Keratinocyte (primary cell): ENCODE data around the gene PIP4K2B. TPM values are rescaled to one million over a fixed set of nuclear protein-coding genes. Genes with fewer than 3 reads are reported as not detected.

Experiments
- DNase-seq: peaks from one replicate; pipeline ENCODE4 v3.0.0-alpha.2; 2011; ENCODE audit warnings: low read depth, missing footprints, low spot score
- FAIRE-seq: peaks from 2 replicates; lab custom pipeline; 2011; peaks lifted over from hg19 to GRCh38; lab: Jason Lieb, UNC
- H2AFZ ChIP-seq: 2 replicates; pipeline ENCODE4 v1.6.0; 2012; ENCODE audit warnings: low read length, control low read depth, inconsistent platforms; ENCODE audit not compliant: control insufficient read depth
- H3K27ac ChIP-seq: 2 replicates; pipeline ENCODE4 v1.5.1; 2011; ENCODE audit warnings: low read length; ENCODE audit not compliant: control insufficient read depth, insufficient read depth
- H3K27me3 ChIP-seq: 3 replicates; pipeline ENCODE4 v1.6.0; 2011; ENCODE audit warnings: low read length; ENCODE audit not compliant: control insufficient read depth, insufficient read depth; ENCODE audit errors: extremely low read depth
- H3K36me3 ChIP-seq, 2 experiments: 2 replicates in 1 of 2; 3 replicates in 1 of 2; pipeline ENCODE4 v1.5.1; 2011; ENCODE audit warnings: low read length in 2 of 2, mild to moderate bottlenecking in 1 of 2; ENCODE audit not compliant: control insufficient read depth in 2 of 2, insufficient read depth in 2 of 2; ENCODE audit errors: extremely low read depth in 1 of 2
- H3K4me1 ChIP-seq: 3 replicates; pipeline ENCODE4 v1.5.1; 2011; ENCODE audit warnings: low read length; ENCODE audit not compliant: control insufficient read depth, insufficient read depth; ENCODE audit errors: extremely low read depth
- H3K4me2 ChIP-seq: 3 replicates; pipeline ENCODE4 v1.6.0; 2011; ENCODE audit warnings: low read depth, low read length; ENCODE audit not compliant: control insufficient read depth, insufficient read depth; ENCODE audit errors: extremely low read depth
- H3K4me3 ChIP-seq, 3 experiments: fragments of 200-600 bp in 1 of 3; sonication (generic) in 1 of 3; 2 replicates in 2 of 3; 3 replicates in 1 of 3; pipeline ENCODE4 v1.5.1; 2011 to 2016; ENCODE audit warnings: low read length in 3 of 3, mild to moderate bottlenecking in 3 of 3, control low read depth in 2 of 3, inconsistent platforms in 1 of 3, low read depth in 1 of 3, mixed read lengths in 1 of 3, mixed run types in 1 of 3, moderate library complexity in 1 of 3; ENCODE audit not compliant: control insufficient read depth in 2 of 3, insufficient read depth in 2 of 3; ENCODE audit errors: extremely low read depth in 1 of 3
- H3K79me2 ChIP-seq: 2 replicates; pipeline ENCODE4 v1.6.0; 2012; ENCODE audit warnings: low read length; ENCODE audit not compliant: control insufficient read depth, insufficient read depth
- H3K9ac ChIP-seq: 3 replicates; pipeline ENCODE4 v1.6.0; 2011; ENCODE audit warnings: low read length; ENCODE audit not compliant: control insufficient read depth, insufficient read depth; ENCODE audit errors: extremely low read depth
- H3K9me1 ChIP-seq: 3 replicates; pipeline ENCODE4 v1.6.0; 2011; ENCODE audit warnings: low read length; ENCODE audit not compliant: control insufficient read depth, insufficient read depth; ENCODE audit errors: extremely low read depth
- H3K9me3 ChIP-seq: 2 replicates; pipeline ENCODE4 v1.5.1; 2012; ENCODE audit warnings: low read depth, low read length; ENCODE audit not compliant: control insufficient read depth
- H4K20me1 ChIP-seq: 3 replicates; pipeline ENCODE4 v1.6.0; 2011; ENCODE audit warnings: low read length; ENCODE audit not compliant: control insufficient read depth, insufficient read depth; ENCODE audit errors: extremely low read depth
- CTCF ChIP-seq, 3 experiments: IDR thresholded peaks in 1 of 3; conservative IDR thresholded peaks in 1 of 3; optimal IDR thresholded peaks in 1 of 3; 2 replicates in 2 of 3; 3 replicates in 1 of 3; pipeline versions ENCODE3 to v1.5.1; 2011; ENCODE audit warnings: low read length in 3 of 3, mild to moderate bottlenecking in 3 of 3, moderate library complexity in 2 of 3, control low read depth in 1 of 3, inconsistent platforms in 1 of 3; ENCODE audit not compliant: insufficient read depth in 2 of 3; ENCODE audit errors: extremely low read depth in 1 of 3
- EZH2 ChIP-seq: IDR thresholded peaks from one replicate; pipeline ENCODE4 v1.6.1; 2012; ENCODE audit warnings: inconsistent platforms, mild to moderate bottlenecking, low read length, moderate library complexity
- dilution Hi-C: fragments of 300-500 bp; cut with MboI; formaldehyde crosslinking; loops from one replicate; pipeline ENCODE4 v1.7.0; 2020; ENCODE audit warnings: low sequenced_read_pairs; ENCODE audit not compliant: extremely low pct_ligation_motif_present
- polyA plus RNA-seq, 5 experiments: library from polyadenylated mRNA; depleted of rRNA in 3 of 5; stranded (reverse) in 3 of 5; stranded (forward) in 1 of 5; unstranded in 1 of 5; fragments of >200 nt; gene quantifications; 1 replicate in 1 of 5; 2 replicates in 3 of 5; 3 replicates in 1 of 5; pipeline versions ENCODE4 v1.2.1 to v1.2.3, GENCODE V29; 2011 to 2012; ENCODE audit warnings: missing spikeins in 2 of 5, low read depth in 1 of 5, low replicate concordance in 1 of 5

The PIP4K2B gene
- polyA plus RNA-seq, 1 donor (not counting 4 experiments of a cell fraction or from before 2014, with no cell fraction given) = 26.4 TPM

DNA sequence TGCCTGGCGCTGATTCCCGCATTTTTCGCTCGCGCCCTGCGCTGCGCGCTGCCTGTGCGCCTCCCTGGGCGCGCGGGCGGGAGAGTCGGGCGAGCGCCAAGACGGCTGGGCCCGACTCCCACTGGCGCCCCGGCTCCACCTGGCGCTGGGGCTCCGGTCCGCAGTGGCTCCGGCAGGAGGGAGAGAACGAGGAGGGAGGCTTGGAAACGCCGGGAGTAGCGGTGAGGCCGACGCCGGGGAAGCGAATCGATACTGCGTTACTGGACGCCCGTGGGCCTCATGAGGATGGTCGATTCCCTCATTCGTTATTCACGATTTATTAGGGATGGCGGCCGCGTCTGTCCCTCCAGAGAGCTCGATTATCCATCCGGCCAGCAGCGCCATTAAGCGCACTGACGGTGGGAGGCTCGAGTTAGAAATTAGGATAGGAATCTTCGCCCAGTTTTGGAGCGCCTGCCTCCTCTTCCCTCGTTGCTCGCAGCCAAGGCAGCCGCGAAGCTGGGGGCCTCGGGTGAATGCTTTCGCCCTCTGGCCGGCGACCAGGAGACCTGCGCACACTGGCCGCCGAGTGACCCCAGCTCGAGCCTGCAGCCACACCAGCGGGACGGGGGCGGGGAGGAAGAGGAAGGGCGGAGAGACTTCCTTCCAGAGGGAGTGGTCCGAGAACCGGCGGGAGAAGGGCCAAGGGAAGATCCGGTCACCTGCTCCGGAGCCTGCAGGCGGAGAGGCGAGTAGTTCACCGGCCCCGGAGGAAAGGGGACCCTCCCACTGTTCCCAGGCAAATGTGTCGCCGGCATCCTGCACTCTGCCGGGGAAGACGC is 49.9 kb downstream of the PIP4K2B start:
- peaks cover 27% of the 10 kb centered on the region for H3K4me1 ChIP-seq
- H4K20me1 ChIP-seq = peaks cover 2% of the 10 kb centered on the region
- H2AFZ ChIP-seq = peak overlapping the region; percentile 64
- H3K9me1 ChIP-seq = peaks cover 7% of the 10 kb centered on the region
- no peaks in the 10 kb centered on the region for H3K27me3 ChIP-seq
- H3K27ac ChIP-seq = peak overlapping the region; percentile 20
- H3K9ac ChIP-seq = peak overlapping the region; percentile 60
- TF ChIP-seq EZH2 (no peak), CTCF (optimal IDR thresholded peaks at IDR 0.05 in 1 of 3, IDR thresholded peaks at IDR 0.05 in 1 of 3, conservative IDR thresholded peaks at IDR 0.05 in 1 of 3; ENCODE audit: extremely low read depth in 1 of 3, insufficient read depth in 2 of 3, low read length in 3 of 3) (no peak)
- peaks cover 47% of the 10 kb centered on the region for H3K79me2 ChIP-seq
- H3K9me3 ChIP-seq = no peaks in the 10 kb centered on the region
- H3K4me2 ChIP-seq = peak overlapping the region; percentile 87
- dilution Hi-C loops = no loop called here
- FAIRE-seq = no peak
- peak overlapping the region; percentile 73 to 95 (median 82) for H3K4me3 ChIP-seq
- no peak for DNase-seq
- peaks cover under 1 to 3% of the 10 kb centered on the region in 2 experiments for H3K36me3 ChIP-seq

GRCh38 chr17:38748892-38749222 is 50.5 kb downstream of the PIP4K2B start:
- FAIRE-seq = no peak
- peak overlapping the region; percentile 73 to 95 (median 82) for H3K4me3 ChIP-seq
- TF ChIP-seq EZH2 = no peak
- TF ChIP-seq CTCF (optimal IDR thresholded peaks at IDR 0.05 in 1 of 3, IDR thresholded peaks at IDR 0.05 in 1 of 3, conservative IDR thresholded peaks at IDR 0.05 in 1 of 3; ENCODE audit: extremely low read depth in 1 of 3, insufficient read depth in 2 of 3, low read length in 3 of 3) = no peak
- no peaks in the 10 kb centered on the region for H3K36me3 ChIP-seq
- peak overlapping the region; percentile 64 for H2AFZ ChIP-seq
- peaks cover 7% of the 10 kb centered on the region for H3K9me1 ChIP-seq
- peaks cover 47% of the 10 kb centered on the region for H3K79me2 ChIP-seq
- no peaks in the 10 kb centered on the region for H3K27me3 ChIP-seq
- peaks cover 2% of the 10 kb centered on the region for H4K20me1 ChIP-seq
- dilution Hi-C loops = no loop called here
- peak overlapping the region; percentile 14 for H3K27ac ChIP-seq
- peak overlapping the region; percentile 87 for H3K4me2 ChIP-seq
- peak overlapping the region; percentile 60 for H3K9ac ChIP-seq
- no peaks in the 10 kb centered on the region for H3K9me3 ChIP-seq
- H3K4me1 ChIP-seq = peaks cover 27% of the 10 kb centered on the region
- DNase-seq = no peak
